NCI-H1930 (cell line): ENCODE results near the gene PEAK1.

Experiments used
- DNase-seq, 2 experiments: peaks; one replicate each; lab custom pipeline; 2025; lab: John Stamatoyannopoulos, UW

The PEAK1 gene

DNA sequence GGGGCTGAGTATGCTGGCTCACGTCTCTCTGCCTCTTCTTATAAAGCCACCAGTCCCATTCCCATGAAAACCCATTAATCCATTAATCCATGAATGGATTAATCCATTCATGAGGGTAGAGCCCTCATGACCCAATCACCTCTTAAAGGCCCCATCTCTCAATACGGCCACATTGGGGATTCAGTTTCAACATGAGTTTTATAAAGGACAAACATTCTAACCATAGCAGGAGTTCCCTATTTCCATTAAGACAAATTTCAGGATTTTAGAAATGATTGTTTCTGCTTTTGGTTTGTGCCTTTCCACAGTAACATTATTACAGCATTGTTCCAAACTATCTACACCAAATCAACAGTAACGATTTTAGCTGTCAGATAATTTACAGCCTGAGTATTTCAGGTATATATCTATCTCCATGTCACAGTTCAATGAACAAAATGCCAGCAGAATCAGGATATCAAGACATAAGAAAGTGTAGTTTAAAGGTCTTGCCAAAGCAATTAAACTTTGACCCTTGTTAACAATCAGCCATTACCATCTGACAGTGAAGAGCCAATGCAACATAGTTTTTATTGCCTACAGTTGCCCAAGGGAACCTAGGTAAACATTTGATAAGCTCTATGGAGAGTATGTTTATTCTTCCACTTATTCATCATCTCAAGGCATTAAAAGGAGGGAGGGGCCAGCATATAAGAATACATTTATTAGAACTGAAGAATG, 352.8 kb downstream of the PEAK1 start:
- no peak for DNase-seq

GRCh38 chr15:77064539-77065308, 355.2 kb downstream of the PEAK1 start:
- no peak for DNase-seq

- DNase-seq, result no peak
Measured at GRCh38 chr15:77064063-77064462, 355.8 kb downstream of the PEAK1 start.

GRCh38 chr15:77063249-77063648, 356.7 kb downstream of the PEAK1 start:
- DNase-seq, result no peak

GRCh38 chr15:77060546-77060945, 359.4 kb downstream of the PEAK1 start:
- no peak for DNase-seq

DNA sequence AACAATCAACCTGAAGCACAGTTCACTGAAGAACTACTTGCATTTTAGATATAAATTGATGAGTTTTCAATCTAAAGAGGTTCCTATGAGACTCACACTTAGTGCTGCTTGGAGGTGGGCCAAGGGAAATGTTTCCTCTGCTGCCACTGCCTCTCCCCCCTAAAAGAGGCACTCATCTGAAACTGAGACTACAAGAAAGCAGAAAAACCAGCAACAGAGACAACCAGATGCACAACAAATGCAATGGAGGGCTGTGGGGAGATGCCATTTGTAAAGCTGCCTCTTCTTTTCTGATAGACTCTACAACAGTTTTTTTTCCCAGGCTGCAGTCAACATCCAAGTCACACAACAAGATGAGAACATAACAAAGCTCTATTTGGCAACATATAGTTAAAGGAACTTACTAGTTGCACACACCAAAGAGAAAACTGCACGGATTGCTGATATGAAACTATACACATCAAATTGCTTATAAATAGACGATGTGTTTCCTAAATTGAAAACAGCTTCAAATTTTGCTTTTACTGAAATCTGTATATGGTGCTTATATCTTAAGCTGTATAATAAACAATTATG, 360.0 kb downstream of the PEAK1 start:
- no peak for DNase-seq

- DNase-seq, result no peak
Measured at GRCh38 chr15:77058468-77058867, 361.4 kb downstream of the PEAK1 start.

DNA sequence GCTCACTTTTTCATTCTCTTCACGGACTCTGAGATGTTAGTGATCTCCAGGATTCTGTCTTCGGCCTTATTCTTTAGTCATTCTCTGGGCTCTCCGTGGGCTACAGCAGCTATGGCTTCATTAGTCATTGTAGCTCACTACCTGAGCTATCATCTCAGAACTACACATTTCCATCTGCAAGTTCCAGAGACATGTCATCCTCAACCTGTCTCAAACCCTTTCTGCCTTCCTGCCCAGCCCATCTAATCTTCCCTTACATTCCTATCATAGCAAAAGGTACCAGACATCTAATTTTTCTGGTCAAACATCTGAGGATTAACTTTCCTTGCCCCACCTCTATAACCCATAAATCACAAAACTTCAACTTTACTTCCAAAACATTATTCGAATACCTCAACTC, 362.2 kb downstream of the PEAK1 start:
- DNase-seq, result no peak

DNA sequence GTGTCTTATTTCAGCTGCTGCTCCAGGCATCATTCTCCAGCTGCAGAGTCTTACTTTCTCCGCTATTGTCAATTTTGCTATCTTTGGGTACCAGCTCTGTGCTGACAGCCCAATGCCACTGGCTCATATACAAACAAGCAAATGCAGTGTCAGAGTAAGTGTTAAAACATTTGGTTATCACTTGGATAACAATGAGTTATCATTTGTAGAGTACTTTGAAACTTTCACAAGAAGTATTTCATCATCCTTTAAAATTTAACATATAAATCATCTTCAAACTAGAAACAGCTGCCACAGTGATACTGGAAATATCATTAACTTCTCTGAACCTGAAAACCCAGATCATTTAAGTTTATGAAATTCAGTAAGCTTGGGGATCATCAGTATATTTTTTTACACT, 362.8 kb downstream of the PEAK1 start:
- DNase-seq, result no peak

DNA sequence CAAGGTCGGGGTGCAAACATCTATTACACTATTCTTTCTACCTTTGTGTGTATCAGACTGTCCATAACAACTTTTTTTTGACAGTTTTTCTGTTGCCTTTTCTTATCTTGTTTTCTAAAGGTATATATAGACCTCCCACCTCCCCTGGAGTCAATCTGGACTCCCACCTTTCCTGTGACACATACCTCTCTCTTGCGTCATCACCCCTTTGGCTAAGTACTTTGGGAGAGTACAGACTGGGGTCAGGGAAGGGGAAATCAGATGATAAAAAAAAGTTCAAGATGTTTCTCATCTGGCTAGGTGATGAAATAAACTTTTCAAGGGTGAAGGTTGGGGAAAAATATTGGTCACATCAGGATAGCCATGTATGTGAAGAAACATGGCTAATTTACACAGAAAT, 366.2 kb downstream of the PEAK1 start:
- DNase-seq, result no peak

DNA sequence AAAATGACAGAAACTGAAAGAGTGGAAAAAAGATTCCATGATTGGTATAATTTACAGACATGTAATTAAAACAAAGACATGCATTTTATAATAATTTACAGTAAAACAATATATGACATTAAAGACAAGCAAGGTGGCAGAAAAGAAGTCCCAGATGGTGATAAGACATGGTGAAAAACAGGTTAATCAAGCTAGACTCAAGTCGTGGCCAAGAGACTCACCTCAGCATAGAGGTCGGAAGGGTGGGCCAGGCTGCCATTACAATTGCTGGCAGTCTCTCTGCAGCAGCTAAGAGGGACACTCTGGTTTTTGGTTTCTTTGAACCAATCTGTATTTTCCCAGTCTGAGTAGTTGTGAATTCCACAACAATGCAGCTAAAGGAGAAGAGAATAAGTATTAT, 367.3 kb downstream of the PEAK1 start:
- no peak for DNase-seq
